Activated CD8-positive, alpha-beta T cell treated with anti-CD3 and anti-CD28 coated beads for 36 hours (primary cell): ENCODE measurements around the gene COA8. TPM values are rescaled to one million over a fixed set of nuclear protein-coding genes. Genes with fewer than 3 reads are reported as not detected.
A peak's percentile ranks its signal among the peaks of the same experiment; 100 is the strongest.

ENCODE experiments used
- ATAC-seq: fragments of 200-7000 bp; cut with Tn5 transposase; one replicate; pipeline ENCODE4 v1.10.0; 2021; ENCODE audit warnings: mild to moderate bottlenecking, moderate library complexity
- CTCF ChIA-PET: fragments of 350-600 bp; sonication (Branson Sonifier 250); formaldehyde crosslinking; loops from one replicate; lab custom pipeline; 2021; ENCODE audit warnings: antibody characterized with exemption; lab: Charles Lee
- POLR2A ChIA-PET: fragments of 350-600 bp; sonication (Branson Sonifier 250); formaldehyde crosslinking; loops from one replicate; lab custom pipeline; 2021; ENCODE audit warnings: antibody characterized with exemption; lab: Charles Lee
- DNase-seq: peaks from one replicate; pipeline ENCODE4 v3.0.0-alpha.2; 2020
- H3K27ac Mint-ChIP-seq: one replicate; pipeline ENCODE4 v1.8.0; 2021; ENCODE audit warnings: mild to moderate bottlenecking, mixed read lengths
- H3K27me3 Mint-ChIP-seq: one replicate; pipeline ENCODE4 v1.8.0; 2021; ENCODE audit warnings: mixed read lengths
- H3K36me3 Mint-ChIP-seq: one replicate; pipeline ENCODE4 v1.8.0; 2021; ENCODE audit warnings: low read depth, mixed read lengths
- H3K4me1 Mint-ChIP-seq: one replicate; pipeline ENCODE4 v1.8.0; 2021; ENCODE audit warnings: low read depth, mixed read lengths
- H3K4me3 Mint-ChIP-seq: one replicate; pipeline ENCODE4 v1.8.0; 2021; ENCODE audit warnings: mild to moderate bottlenecking, moderate library complexity, mixed read lengths
- H3K9me3 Mint-ChIP-seq: one replicate; pipeline ENCODE4 v1.8.0; 2021; ENCODE audit warnings: mixed read lengths
- CTCF ChIP-seq: fragments of 200-600 bp; IDR thresholded peaks from one replicate; pipeline ENCODE4 v1.8.0; 2022; ENCODE audit warnings: antibody characterized with exemption, mild to moderate bottlenecking
- intact Hi-C: fragments of 100-400 bp; cut with micrococcal nuclease; formaldehyde crosslinking; loops from one replicate; pipeline ENCODE4 v1.10.0; 2022
- total RNA-seq, 2 experiments: library from RNA; stranded (reverse); gene quantifications; one replicate each; pipeline ENCODE4 v1.2.3, GENCODE V29; 2021

The COA8 gene
- total RNA-seq, 2 experiments from 2014 or later: 40.3 to 45.6 TPM

- Mint-ChIP-seq H3K9me3 (no peaks in the 10 kb centered on the region), H3K27ac (peak within 1 kb of the TSS; percentile 95), H3K4me1 (peaks cover 34% of the 10 kb centered on the region), H3K27me3 (peaks cover 6% of the 10 kb centered on the region), H3K4me3 (peak within 1 kb of the TSS; percentile 94), H3K36me3 (peaks cover 13% of the 10 kb centered on the region)
- DNase-seq: peak; percentile 71
- ChIA-PET POLR2A (interaction anchor here (1.1 to 4.3 kb wide), 9 partner anchors 7 to 101 kb away, joined by 3 to 28 read pairs (median 4); partner anchors contain the start of genes BAG5, COA8 and KLC1), CTCF (interaction anchor here (1.1 to 4.7 kb wide), 5 partner anchors 10 to 184 kb away, joined by 3 to 31 read pairs (median 3); no protein-coding TSS in a partner anchor)
- intact Hi-C loops: no loop called here
- peak; percentile 74 for ATAC-seq
- no peak for TF ChIP-seq CTCF
Measured at GRCh38 chr14:103528587-103529382, 34.0 kb upstream of the COA8 start, which contains the start of gene TRMT61A. TRMT61A (plus strand) TSS chr14:103529196; CDS start chr14:103529979, 783 bp downstream.

- Mint-ChIP-seq H3K9me3 (no peaks in the 10 kb centered on the region), H3K4me3 (peak overlapping the region; percentile 94), H3K36me3 (peaks cover 13% of the 10 kb centered on the region), H3K27me3 (no peaks in the 10 kb centered on the region), H3K4me1 (peaks cover 34% of the 10 kb centered on the region), H3K27ac (peak overlapping the region; percentile 94)
- TF ChIP-seq CTCF: no peak
- no peak for DNase-seq
- no peak for ATAC-seq
- ChIA-PET POLR2A (interaction anchor here (0.5 to 4.3 kb wide), 12 partner anchors 9 to 1873 kb away, joined by 3 to 28 read pairs (median 4); partner anchors contain the start of genes BAG5, COA8 and KLC1), CTCF (interaction anchor here (1.1 to 4.7 kb wide), 6 partner anchors 8 to 184 kb away, joined by 3 to 31 read pairs (median 4); no protein-coding TSS in a partner anchor)
- intact Hi-C loops: no loop called here
Measured at GRCh38 chr14:103529383-103530365, 33.1 kb upstream of the COA8 start.

- Mint-ChIP-seq H3K9me3 (no peaks in the 10 kb centered on the region), H3K4me1 (peaks cover 34% of the 10 kb centered on the region), H3K36me3 (peaks cover 13% of the 10 kb centered on the region), H3K27me3 (no peaks in the 10 kb centered on the region), H3K4me3 (peak overlapping the region; percentile 94), H3K27ac (peak overlapping the region; percentile 67)
- ChIA-PET POLR2A (interaction anchor here (0.5 to 4.3 kb wide), 10 partner anchors 10 to 1873 kb away, joined by 3 to 28 read pairs (median 4); partner anchors contain the start of genes BAG5 and COA8), CTCF (interaction anchor here (1.8 to 4.7 kb wide), 4 partner anchors 9 to 183 kb away, joined by 3 to 31 read pairs (median 6); no protein-coding TSS in a partner anchor)
- DNase-seq: peak; percentile 58
- intact Hi-C loops: no loop called here
- ATAC-seq: no peak
- no peak for TF ChIP-seq CTCF
Measured at GRCh38 chr14:103530390-103530789, 32.4 kb upstream of the COA8 start.

- peaks cover 34% of the 10 kb centered on the region for H3K4me1 Mint-ChIP-seq
- H3K9me3 Mint-ChIP-seq: no peaks in the 10 kb centered on the region
- H3K27me3 Mint-ChIP-seq: no peaks in the 10 kb centered on the region
- intact Hi-C loops: no loop called here
- CTCF ChIA-PET: interaction anchor here (1.8 to 4.7 kb wide), 4 partner anchors 10 to 182 kb away, joined by 3 to 31 read pairs (median 6); no protein-coding TSS in a partner anchor
- H3K36me3 Mint-ChIP-seq: peaks cover 13% of the 10 kb centered on the region
- no peak for DNase-seq
- peak overlapping the region; percentile 94 for H3K4me3 Mint-ChIP-seq
- no peak overlapping the region for H3K27ac Mint-ChIP-seq
- no peak for ATAC-seq
- TF ChIP-seq CTCF: no peak
- POLR2A ChIA-PET: interaction anchor here (1.1 to 4.3 kb wide), 5 partner anchors 10 to 183 kb away, joined by 3 to 28 read pairs (median 7); partner anchors contain the start of genes BAG5 and COA8
Measured at GRCh38 chr14:103530831-103531230, 31.9 kb upstream of the COA8 start.
